Right lung (tissue), 5 donors: ENCODE results near the gene OR2G6. TPM values are rescaled to one million over a fixed set of nuclear protein-coding genes. Genes with fewer than 3 reads are reported as not detected.
"Not testable (repeated sequence)": the region's sequence is repeated elsewhere in the genome, so short reads cannot be mapped to it uniquely, and the experiment has no call there.

ENCODE experiments used
- DNase-seq, 2 donors: peaks; one replicate each; pipeline ENCODE4 v3.0.0-alpha.2; 2013
- polyA plus RNA-seq, 5 donors: library from polyadenylated mRNA; unstranded; fragments of 120-200 nt; gene quantifications; one replicate each; pipeline versions ENCODE4 v1.2.1 to v1.2.3, GENCODE V29; 2013; ENCODE audit warnings: inconsistent platforms in 1 of 5, low replicate concordance in 1 of 5; ENCODE audit not compliant: insufficient read length in 5 of 5, insufficient read depth in 1 of 5

The OR2G6 gene
- polyA plus RNA-seq, 5 donors = 0.03 to 0.08 (median 0.04) TPM; not detected in 1

DNA sequence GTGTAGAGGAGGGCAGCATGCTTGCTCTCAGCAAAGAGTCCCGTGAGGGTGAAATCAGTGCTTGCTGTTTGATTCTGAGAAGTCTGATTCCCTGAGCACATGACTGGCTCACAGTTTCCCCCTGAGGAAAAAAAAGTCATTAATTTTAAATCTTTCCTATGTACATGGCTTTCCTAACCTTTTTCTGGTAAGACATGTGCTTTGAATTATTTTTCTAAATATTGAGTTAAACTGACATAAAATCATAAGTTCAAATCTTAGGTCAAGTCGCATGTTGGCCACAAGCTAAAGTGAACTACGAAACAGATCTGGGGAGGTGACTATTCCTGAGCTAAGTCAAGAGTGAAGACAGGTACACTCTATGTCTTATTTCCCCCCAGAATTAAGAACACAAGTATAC is 66.8 kb downstream of the OR2G6 start, which contains the start of gene OR2T34:
OR2T34 (minus strand) TSS at position 101 of the 400 bp plus-strand sequence; CDS start at position 101, 0 bp downstream.
- not testable (repeated sequence) for DNase-seq

DNA sequence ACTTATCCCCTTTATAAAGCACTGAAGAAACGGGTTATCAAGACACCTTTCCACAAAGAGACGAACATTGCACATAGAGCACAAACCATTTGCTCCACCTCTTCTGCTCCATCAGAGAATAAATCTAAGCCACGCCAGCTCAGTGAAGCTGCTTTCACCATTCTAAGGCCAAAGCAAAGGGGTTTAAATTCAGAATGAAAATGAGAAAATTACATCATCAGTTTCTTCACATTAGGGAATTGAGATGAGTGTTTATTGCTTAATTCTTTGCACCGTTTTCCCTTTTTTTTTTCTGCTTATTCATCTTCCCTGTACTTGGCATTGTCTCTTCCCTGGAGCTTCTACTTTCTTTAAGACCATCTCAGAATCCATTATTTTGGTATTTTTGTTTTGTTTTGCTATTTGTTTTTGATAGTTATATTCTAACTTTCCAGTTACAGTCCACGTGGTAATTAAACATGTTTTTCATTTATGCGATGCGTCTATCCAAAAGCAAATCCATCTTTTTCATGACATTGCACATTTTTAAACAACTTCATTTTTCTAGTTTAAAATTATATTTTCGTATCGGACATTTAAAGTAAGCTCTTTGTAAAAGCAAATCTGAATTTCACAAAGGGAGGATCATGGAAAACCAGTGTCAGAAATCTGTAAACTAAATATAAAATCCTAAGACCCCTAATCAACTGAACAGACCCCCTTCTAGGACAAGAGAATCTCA is 68.5 kb downstream of the OR2G6 start:
- DNase-seq = no peak

Other genes starting within 250 kb of the OR2G6 start
- gene OR2T33, start 230.1 kb upstream of the OR2G6 start, polyA plus RNA-seq = not detected
- under 1 TPM in 3 of 5 donors, not detected in 2; 0.03 to 0.04 (median 0.03) TPM for gene OR2T12, start 204.6 kb upstream of the OR2G6 start, polyA plus RNA-seq
- gene OR2M7, start 183.5 kb upstream of the OR2G6 start, polyA plus RNA-seq = not detected
- gene OR14C36, start 159.3 kb upstream of the OR2G6 start, polyA plus RNA-seq = not detected
- gene OR2T4, start 146.4 kb upstream of the OR2G6 start, polyA plus RNA-seq = not detected
- not detected for gene OR2T6, start 132.3 kb upstream of the OR2G6 start, polyA plus RNA-seq
- not detected for gene OR2T1, start 105.0 kb upstream of the OR2G6 start, polyA plus RNA-seq
- gene OR2T2, start 62.4 kb upstream of the OR2G6 start, polyA plus RNA-seq = not detected
- not detected for gene OR2T3, start 34.7 kb upstream of the OR2G6 start, polyA plus RNA-seq
- gene OR2T5, start 19.5 kb upstream of the OR2G6 start, polyA plus RNA-seq = not detected
- not detected for gene OR2T29, start 54.7 kb downstream of the OR2G6 start, polyA plus RNA-seq
- gene OR2T34, start 66.7 kb downstream of the OR2G6 start, polyA plus RNA-seq = not detected
- gene OR2T10, start 89.6 kb downstream of the OR2G6 start, polyA plus RNA-seq = not detected
- not detected for gene OR2T11, start 127.0 kb downstream of the OR2G6 start, polyA plus RNA-seq
- gene OR2T35, start 137.2 kb downstream of the OR2G6 start, polyA plus RNA-seq = not detected
- gene OR2T27, start 147.5 kb downstream of the OR2G6 start, polyA plus RNA-seq = not detected
- not detected for gene OR14I1, start 194.7 kb downstream of the OR2G6 start, polyA plus RNA-seq
- not detected for gene LYPD8, start 247.7 kb downstream of the OR2G6 start, polyA plus RNA-seq